Uterus (tissue), 2 donors: ENCODE measurements around the gene NCL.

Source experiments
- POLR2A ChIP-seq, 2 donors: fragments of 450-650 bp; IDR thresholded peaks; one replicate each; pipeline ENCODE4 v1.6.1; 2016; ENCODE audit warnings: antibody characterized with exemption in 2 of 2, mild to moderate bottlenecking in 1 of 2, moderate library complexity in 1 of 2
- TF ChIP-seq, protein P1 (sequence below), 4 experiments: fragments of 200-600 bp in 2 of 4; fragments of 450-650 bp in 2 of 4; sonication (generic) in 2 of 4; IDR thresholded peaks; one replicate each; pipeline ENCODE4 v1.5.1; 2016 to 2019; ENCODE audit warnings: antibody characterized with exemption in 4 of 4, mild to moderate bottlenecking in 2 of 4, moderate library complexity in 1 of 4

DNA sequence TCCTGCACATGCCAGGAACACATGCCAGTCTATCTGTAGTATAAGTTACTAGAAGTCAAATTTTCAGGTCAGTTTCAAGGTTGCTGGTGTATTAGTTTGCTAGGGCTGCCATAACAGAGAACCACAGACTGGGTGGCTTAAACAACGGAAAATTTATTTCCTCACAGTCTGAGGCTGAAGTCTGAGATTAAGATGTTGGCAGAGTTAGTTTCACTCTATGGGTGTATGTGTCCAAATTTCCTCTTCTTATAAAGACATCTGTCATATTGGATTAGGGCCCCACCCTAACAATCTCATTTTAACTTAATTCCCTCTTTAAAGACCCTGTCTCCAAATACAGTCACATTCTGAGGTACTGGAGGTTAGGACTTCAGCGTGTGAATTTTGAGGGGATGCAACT is 42.2 kb downstream of the NCL start:
- TF ChIP-seq, protein P1, sequence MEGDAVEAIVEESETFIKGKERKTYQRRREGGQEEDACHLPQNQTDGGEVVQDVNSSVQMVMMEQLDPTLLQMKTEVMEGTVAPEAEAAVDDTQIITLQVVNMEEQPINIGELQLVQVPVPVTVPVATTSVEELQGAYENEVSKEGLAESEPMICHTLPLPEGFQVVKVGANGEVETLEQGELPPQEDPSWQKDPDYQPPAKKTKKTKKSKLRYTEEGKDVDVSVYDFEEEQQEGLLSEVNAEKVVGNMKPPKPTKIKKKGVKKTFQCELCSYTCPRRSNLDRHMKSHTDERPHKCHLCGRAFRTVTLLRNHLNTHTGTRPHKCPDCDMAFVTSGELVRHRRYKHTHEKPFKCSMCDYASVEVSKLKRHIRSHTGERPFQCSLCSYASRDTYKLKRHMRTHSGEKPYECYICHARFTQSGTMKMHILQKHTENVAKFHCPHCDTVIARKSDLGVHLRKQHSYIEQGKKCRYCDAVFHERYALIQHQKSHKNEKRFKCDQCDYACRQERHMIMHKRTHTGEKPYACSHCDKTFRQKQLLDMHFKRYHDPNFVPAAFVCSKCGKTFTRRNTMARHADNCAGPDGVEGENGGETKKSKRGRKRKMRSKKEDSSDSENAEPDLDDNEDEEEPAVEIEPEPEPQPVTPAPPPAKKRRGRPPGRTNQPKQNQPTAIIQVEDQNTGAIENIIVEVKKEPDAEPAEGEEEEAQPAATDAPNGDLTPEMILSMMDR (IDR thresholded peaks at IDR 0.05) = no peak
- no peak for TF ChIP-seq POLR2A (IDR thresholded peaks at IDR 0.05)
